ENCODE measurements around the gene C1orf21.

The C1orf21 gene

GRCh38 chr1:184637664-184638240 is 250.9 kb downstream of the C1orf21 start:
- TF ChIP-seq CTCF (IDR thresholded peaks at IDR 0.05; ENCODE audit: control insufficient read depth, insufficient read depth, low read depth, low read length, missing control alignments) = no peak
- DNase-seq (ENCODE audit: low read depth) = no peak
- H3K4me3 ChIP-seq (ENCODE audit: control insufficient read depth, low read depth, low read length) = no peak overlapping the region

GRCh38 chr1:184639205-184639604 is 252.4 kb downstream of the C1orf21 start:
- no peak for TF ChIP-seq CTCF (IDR thresholded peaks at IDR 0.05; ENCODE audit: control insufficient read depth, insufficient read depth, low read depth, low read length, missing control alignments)
- no peak for DNase-seq (ENCODE audit: low read depth)
- no peak overlapping the region for H3K4me3 ChIP-seq (ENCODE audit: control insufficient read depth, low read depth, low read length)

GRCh38 chr1:184640505-184640904 is 253.7 kb downstream of the C1orf21 start:
- no peak for DNase-seq (ENCODE audit: low read depth)
- no peak for TF ChIP-seq CTCF (IDR thresholded peaks at IDR 0.05; ENCODE audit: control insufficient read depth, insufficient read depth, low read depth, low read length, missing control alignments)

GRCh38 chr1:184641894-184642293 is 255.1 kb downstream of the C1orf21 start:
- TF ChIP-seq CTCF (IDR thresholded peaks at IDR 0.05; ENCODE audit: control insufficient read depth, insufficient read depth, low read depth, low read length, missing control alignments) = no peak
- no peak for DNase-seq (ENCODE audit: low read depth)
- H3K4me3 ChIP-seq (ENCODE audit: control insufficient read depth, low read depth, low read length) = no peak overlapping the region

More at GRCh38 chr1:184640505-184640904, 253.7 kb downstream of the C1orf21 start:
- no peak overlapping the region for H3K4me3 ChIP-seq (ENCODE audit: control insufficient read depth, low read depth, low read length)

GRCh38 chr1:184643661-184644060 is 256.8 kb downstream of the C1orf21 start:
- no peak for DNase-seq (ENCODE audit: low read depth)
- TF ChIP-seq CTCF (IDR thresholded peaks at IDR 0.05; ENCODE audit: control insufficient read depth, insufficient read depth, low read depth, low read length, missing control alignments) = no peak
- H3K4me3 ChIP-seq (ENCODE audit: control insufficient read depth, low read depth, low read length) = no peak overlapping the region

- no peak for TF ChIP-seq CTCF (IDR thresholded peaks at IDR 0.05; ENCODE audit: control insufficient read depth, insufficient read depth, low read depth, low read length, missing control alignments)
- no peak for DNase-seq (ENCODE audit: low read depth)
- H3K4me3 ChIP-seq (ENCODE audit: control insufficient read depth, low read depth, low read length) = no peak overlapping the region
Observed at GRCh38 chr1:184644771-184645170, 257.9 kb downstream of the C1orf21 start.
